HuH-7 (cell line): Measurements from ENCODE around the gene TNFRSF6B.

Source experiments
- DNase-seq: peaks from one replicate; pipeline ENCODE4 v3.0.0; 2011; ENCODE audit warnings: low spot score

The TNFRSF6B gene

GRCh38 chr20:63686094-63686491 lies 10.4 kb upstream of the TNFRSF6B start:
- DNase-seq, result no peak

- DNase-seq, result no peak
Observed at GRCh38 chr20:63686492-63687321, 9.7 kb upstream of the TNFRSF6B start.

GRCh38 chr20:63687419-63688178 lies 8.9 kb upstream of the TNFRSF6B start:
- no peak for DNase-seq

- no peak for DNase-seq
Observed at GRCh38 chr20:63688228-63689045, 8.0 kb upstream of the TNFRSF6B start.

GRCh38 chr20:63689046-63690002 lies 7.1 kb upstream of the TNFRSF6B start:
- DNase-seq, result no peak

- DNase-seq, result no peak
Observed at GRCh38 chr20:63690003-63690897, 6.2 kb upstream of the TNFRSF6B start.

- no peak for DNase-seq
Observed at GRCh38 chr20:63690898-63691710, 5.3 kb upstream of the TNFRSF6B start.

- no peak for DNase-seq
Observed at GRCh38 chr20:63691711-63692435, 4.6 kb upstream of the TNFRSF6B start.

GRCh38 chr20:63692436-63693082 lies 3.9 kb upstream of the TNFRSF6B start:
- DNase-seq, result no peak

GRCh38 chr20:63693083-63693732 lies 3.2 kb upstream of the TNFRSF6B start:
- DNase-seq, result no peak

- DNase-seq, result no peak
Observed at GRCh38 chr20:63693733-63694583, 2.5 kb upstream of the TNFRSF6B start.

GRCh38 chr20:63694584-63695423 lies 1.6 kb upstream of the TNFRSF6B start:
- no peak for DNase-seq

GRCh38 chr20:63695424-63696305 lies 787 bp upstream of the TNFRSF6B start:
- no peak for DNase-seq

GRCh38 chr20:63696306-63696627 lies 185 bp upstream of the TNFRSF6B start:
- DNase-seq, result no peak

GRCh38 chr20:63697357-63697867 lies 960 bp downstream of the TNFRSF6B start:
- DNase-seq, result peak; percentile 40
